GM19099 (cell line): ENCODE results near the gene MOXD1.

Source experiments
- POLR2A ChIP-seq: IDR thresholded peaks from 3 replicates; pipeline ENCODE4 v1.6.1; 2011; ENCODE audit warnings: low read depth; ENCODE audit not compliant: insufficient read length; ENCODE audit errors: extremely low read depth

Gene MOXD1

GRCh38 chr6:132275066-132275970, 126.0 kb downstream of the MOXD1 start:
- no peak for TF ChIP-seq POLR2A

GRCh38 chr6:132272776-132273175, 128.5 kb downstream of the MOXD1 start:
- no peak for TF ChIP-seq POLR2A

GRCh38 chr6:132270726-132271402, 130.4 kb downstream of the MOXD1 start:
- no peak for TF ChIP-seq POLR2A

GRCh38 chr6:132268209-132268608, 133.1 kb downstream of the MOXD1 start:
- TF ChIP-seq POLR2A = no peak

- TF ChIP-seq POLR2A = no peak
Observed at GRCh38 chr6:132265451-132266097, 135.7 kb downstream of the MOXD1 start.

- no peak for TF ChIP-seq POLR2A
Observed at GRCh38 chr6:132264021-132264500, 137.2 kb downstream of the MOXD1 start.

GRCh38 chr6:132261354-132261753, 139.9 kb downstream of the MOXD1 start:
- no peak for TF ChIP-seq POLR2A

GRCh38 chr6:132259070-132259469, 142.2 kb downstream of the MOXD1 start:
- no peak for TF ChIP-seq POLR2A

- no peak for TF ChIP-seq POLR2A
Observed at GRCh38 chr6:132257561-132257960, 143.7 kb downstream of the MOXD1 start.

- TF ChIP-seq POLR2A = no peak
Observed at GRCh38 chr6:132256457-132256856, 144.8 kb downstream of the MOXD1 start.

- no peak for TF ChIP-seq POLR2A
Observed at GRCh38 chr6:132253906-132254305, 147.4 kb downstream of the MOXD1 start.

- no peak for TF ChIP-seq POLR2A
Observed at GRCh38 chr6:132253211-132253610, 148.1 kb downstream of the MOXD1 start.

GRCh38 chr6:132252113-132252512, 149.2 kb downstream of the MOXD1 start:
- TF ChIP-seq POLR2A = no peak

GRCh38 chr6:132251711-132252110, 149.6 kb downstream of the MOXD1 start:
- TF ChIP-seq POLR2A = no peak

GRCh38 chr6:132247381-132248159, 153.7 kb downstream of the MOXD1 start:
- no peak for TF ChIP-seq POLR2A

- TF ChIP-seq POLR2A = no peak
Observed at GRCh38 chr6:132246632-132247270, 154.5 kb downstream of the MOXD1 start.
